NCI-H2171 (cell line): ENCODE data around the gene DSC1.
"Not testable (repeated sequence)": the region's sequence is repeated elsewhere in the genome, so short reads cannot be mapped to it uniquely, and the experiment has no call there.

Source experiments
- DNase-seq: peaks from one replicate; lab custom pipeline; 2025; lab: John Stamatoyannopoulos, UW

Gene DSC1

DNA sequence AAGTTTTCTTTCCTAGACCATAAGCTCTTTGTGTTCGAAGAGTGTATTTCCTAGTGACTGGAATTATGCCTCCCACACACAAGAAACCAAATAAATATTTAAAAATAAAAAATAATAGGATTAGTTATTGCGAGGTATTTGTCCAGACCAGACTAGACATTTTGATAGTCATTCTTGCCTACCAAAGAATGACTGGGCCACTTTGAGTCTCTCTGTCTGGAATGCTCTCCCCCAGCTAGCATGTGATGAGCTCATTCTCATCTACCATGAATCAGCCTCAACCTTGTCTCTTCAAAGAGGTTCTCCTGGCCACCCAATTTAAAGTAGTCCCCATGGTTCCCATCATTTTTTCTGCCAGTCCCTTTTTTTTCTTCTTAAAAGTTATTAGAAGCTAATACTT is 13.9 kb upstream of the DSC1 start:
- no peak for DNase-seq

DNA sequence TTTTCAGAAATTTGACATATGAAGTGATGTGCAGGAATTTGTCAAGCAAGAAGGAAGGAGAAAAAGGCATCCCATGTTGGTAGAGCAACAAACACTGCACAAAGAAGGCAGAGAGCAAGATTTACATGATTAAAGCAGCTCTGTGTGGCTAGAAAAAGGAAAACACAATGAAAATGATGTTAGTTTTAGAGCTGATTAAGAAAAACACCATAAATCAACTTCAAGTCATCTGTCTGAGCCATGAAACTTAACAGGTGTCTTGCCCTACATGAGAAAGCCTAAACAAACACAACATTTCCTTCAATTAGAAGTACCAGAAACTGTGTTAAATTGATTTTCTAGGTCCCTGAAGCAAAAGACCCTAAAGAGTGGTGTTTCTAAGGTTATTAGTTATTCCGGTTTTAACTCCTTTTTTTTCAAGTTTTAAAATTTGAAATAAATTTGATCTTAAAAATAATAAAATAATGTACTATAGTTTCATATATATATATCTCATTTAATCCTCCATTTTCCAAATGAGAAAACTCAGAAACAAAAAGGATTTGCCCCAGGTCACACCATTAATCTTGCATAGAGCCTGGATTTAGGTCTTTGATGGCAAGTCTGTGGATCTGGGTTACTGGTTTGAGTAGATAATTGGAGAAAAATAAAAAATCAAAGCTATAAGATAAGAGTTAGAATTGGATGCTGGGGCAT is 8.6 kb upstream of the DSC1 start:
- DNase-seq, result no peak

DNA sequence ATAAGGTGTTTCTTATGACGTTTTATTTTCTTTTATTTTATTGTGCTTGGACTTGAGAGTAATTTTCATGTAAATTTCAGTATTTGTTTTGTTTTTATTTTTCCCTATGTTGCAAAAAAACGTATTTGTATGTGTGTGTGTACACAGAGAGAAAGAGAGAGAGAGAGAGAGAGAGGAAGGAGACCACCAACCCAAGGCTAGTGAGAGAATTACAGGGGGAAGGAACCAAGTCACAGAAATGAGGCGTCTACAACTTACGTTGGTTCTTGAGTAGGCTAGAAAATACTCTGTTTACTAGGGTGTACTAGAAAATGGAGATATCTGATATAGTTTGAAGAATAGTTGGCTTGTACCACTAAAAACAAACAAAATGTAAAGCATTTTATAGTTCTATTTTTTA is 7.7 kb upstream of the DSC1 start:
- no peak for DNase-seq

DNA sequence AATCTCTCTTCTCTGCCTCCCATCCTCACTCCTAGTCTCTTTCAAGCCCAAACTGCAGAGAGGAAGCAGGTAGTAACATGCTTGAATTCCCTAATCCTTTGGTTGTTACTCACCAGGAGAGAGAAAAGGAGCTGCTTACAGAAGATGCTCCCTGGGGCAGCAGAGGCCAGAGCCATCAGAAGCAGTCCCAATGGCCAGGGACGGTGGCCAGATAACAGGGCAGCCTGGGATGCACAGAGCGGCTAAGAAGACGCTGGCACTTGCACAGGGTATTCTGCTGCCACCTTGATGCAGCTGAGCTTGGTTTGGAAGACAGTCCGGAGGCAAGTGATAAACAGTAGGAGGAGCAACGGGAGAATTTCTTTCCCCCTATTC is 250 bp downstream of the DSC1 start:
- DNase-seq, result no peak

DNA sequence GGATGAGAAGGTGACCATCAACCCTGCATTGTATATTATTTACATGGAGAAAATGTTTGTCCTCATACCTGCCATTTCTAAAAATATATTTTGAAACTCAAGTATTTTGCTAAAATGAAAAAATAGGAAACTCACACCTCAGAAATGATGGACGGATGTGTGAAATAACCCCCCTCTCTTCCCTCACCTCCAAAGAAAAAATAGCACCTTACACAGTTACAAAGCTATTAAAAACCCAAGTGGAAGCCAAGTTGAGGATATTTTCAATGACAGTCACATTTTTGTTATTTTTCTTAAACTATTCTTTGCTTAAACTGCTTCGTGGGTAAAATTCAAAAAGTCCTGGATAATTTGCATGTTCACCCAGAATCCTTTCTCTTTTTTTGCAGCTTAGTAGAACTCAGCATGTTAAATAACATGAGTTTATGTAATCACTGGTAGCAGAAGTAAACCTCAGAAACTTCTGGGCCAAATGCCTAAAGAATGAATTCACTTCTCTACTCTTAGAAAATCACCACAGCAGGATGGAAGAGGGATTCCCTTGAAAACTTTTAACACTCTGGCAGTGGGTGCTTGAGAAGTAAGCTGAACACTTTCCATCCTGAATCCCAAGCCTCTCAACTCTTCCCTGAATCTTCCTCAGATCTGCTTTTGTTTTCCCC is 768 bp downstream of the DSC1 start:
- DNase-seq, result no peak

DNA sequence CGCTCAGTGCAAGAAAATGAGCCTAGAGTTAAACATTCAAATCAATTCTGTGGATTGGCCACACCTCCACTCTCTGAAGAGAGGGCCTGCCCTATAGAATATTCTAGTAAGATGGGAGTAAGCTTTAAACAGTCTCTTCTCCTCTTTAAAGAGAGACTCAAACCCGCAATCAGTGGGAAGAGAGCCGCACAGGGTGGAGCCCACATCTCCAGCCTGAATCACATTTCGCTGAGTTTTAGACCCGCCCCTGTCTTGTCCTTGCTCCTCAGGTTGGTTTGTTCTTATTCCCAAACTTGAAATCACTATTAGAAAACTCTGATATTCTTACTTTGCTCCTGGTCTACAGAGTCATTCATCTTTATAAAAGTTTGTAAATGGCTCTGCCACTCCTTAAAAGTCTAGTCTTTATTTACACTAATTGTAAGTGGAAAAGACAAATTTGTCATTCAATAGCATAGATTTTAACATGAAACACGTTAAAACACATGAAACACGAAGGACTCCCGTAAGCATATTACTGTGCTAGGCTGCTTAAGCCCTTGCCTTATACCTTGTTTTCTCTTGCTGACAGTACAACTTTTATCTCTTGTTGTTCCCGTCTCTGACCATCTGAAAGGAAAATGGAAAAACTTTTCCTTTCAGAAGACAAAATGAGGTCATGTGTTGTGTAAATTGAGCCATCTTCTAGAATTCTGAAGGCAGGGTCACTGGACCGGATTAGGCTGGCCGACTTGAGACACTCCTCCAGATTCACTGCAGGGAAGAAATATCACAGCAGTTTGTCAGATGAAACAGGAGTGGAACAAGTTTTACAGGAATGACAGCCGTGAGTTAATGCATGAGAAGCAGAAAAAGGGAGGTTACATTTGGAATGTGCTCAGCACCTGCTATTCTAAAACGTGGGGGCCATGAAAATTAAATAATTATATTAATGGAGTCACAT is 5.6 kb downstream of the DSC1 start:
- DNase-seq, result no peak

DNA sequence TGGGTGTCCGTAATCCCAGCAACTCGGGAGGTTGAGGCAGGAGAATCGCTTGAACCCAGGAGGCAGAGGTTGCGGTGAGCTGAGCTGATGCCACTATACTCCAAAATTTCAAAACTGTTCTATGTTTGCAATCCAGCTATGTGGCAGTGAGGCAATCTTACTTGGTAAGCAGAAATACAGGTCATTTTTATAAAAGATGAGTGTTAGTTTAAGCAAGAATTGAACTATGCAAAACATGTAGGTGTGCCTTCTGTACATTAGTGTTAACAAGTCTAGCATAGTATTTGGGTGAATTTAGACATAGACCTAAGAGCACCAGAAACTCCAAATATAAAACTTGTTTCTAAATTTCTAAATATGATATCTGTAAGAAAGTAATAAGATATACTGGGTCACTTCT is 7.2 kb downstream of the DSC1 start:
- DNase-seq, result no peak

DNA sequence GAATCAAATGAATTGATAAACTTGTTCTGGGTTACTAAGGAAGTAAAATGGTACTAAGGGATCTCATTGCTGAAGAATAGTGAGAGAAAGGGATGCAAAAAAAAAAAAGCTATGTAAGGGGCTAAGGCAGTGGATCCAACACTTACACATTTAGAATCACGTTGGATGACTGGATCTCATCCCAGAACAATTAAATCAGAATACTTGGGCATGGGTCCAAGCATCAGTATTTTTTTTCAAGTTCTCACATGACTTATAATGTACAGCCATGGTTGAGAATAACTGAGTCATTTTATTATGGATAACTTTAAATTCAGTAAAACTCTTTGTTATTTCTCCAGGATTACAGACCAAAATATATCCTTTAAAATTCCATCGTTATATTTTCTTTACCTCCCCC is 8.5 kb downstream of the DSC1 start:
- no peak for DNase-seq

DNA sequence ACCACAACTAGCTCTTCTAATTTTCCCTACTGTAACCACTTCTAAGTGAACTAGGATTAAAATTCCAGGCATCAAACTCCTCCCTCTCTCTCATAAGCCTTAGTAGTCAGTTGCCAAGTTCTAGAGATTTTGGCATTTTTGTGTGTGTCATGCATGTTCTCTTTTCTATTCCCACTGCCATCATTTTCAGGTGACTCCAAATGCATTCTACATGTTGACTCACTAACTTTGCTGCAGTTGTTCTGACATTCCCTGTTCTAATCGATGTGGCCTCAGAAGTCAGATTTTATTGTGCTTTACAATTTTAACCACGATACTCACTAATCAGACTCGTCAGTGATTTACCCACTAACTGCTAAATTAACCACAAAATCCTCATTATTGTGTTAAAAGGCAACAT is 13.3 kb downstream of the DSC1 start:
- no peak for DNase-seq

DNA sequence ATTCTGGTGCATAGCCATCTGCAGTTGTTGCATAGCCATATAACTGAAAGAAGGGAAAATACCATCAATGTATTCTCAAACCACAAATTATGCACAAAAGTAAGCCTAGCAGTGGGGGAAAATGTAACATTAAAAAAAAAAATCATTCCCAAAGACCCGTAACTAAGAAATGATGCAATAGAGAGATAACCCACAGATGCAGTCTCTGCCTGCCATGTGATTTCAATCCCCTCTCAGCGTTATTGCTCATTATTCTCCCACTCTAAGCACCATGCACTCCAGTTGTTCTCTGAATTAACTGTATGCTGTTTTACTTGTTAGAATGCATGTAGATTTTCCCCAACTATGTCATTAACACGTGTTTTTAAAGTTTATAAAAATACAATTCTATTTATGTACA is 14.1 kb downstream of the DSC1 start:
- no peak for DNase-seq

DNA sequence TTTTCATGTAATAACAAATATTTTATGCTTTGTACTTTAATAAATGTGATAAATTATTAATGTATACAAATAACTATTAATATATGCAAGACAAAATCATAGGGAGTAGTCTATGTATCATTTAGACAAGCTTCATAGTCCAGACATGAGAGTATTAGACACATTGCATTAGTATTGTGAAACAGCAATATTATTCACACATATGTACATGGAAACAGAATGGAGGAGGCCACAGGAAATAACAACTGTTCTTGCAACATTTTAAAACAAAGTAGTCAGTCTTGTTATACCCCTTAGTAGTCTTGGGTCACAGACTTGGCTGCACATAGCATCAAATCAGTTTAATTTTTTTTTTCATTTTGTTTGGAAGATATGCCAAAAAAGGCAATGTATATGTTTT is 15.8 kb downstream of the DSC1 start:
- no peak for DNase-seq

DNA sequence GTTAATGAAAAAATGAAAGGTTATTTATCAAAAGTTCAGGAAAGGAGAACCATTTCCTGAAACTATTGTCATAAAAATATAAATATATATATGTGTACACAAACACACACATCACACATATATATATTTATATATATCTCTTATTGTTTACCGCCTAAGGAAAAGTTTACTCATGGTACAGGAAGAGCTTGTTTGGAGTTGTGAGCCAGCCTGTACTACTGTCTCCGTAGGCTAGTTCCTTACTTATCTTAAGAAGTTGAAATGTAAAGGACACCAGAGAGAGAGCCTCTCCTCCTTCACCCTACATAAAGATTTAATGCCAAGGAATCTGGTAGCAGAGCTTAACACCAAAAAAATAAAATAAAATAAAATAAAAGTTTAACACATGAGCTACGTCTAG is 19.6 kb downstream of the DSC1 start:
- DNase-seq, result no peak

DNA sequence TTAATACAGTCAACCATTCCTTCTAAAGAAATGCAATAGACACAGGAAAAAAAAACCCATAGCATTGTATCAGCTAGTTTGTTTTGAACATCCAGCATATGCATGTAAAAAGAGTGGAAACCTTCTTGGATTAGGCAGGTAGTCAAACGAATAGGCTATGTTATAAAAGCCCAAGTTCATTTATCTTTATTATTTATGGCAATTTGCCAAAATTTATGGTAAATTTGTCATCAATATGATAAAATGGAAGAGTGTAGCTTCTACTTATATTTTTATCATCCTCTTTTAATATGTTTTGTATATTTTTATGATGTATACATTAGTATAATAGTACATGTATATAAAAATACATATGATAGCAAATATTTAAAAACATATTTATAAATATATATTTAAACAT is 23.9 kb downstream of the DSC1 start:
- DNase-seq, result no peak

DNA sequence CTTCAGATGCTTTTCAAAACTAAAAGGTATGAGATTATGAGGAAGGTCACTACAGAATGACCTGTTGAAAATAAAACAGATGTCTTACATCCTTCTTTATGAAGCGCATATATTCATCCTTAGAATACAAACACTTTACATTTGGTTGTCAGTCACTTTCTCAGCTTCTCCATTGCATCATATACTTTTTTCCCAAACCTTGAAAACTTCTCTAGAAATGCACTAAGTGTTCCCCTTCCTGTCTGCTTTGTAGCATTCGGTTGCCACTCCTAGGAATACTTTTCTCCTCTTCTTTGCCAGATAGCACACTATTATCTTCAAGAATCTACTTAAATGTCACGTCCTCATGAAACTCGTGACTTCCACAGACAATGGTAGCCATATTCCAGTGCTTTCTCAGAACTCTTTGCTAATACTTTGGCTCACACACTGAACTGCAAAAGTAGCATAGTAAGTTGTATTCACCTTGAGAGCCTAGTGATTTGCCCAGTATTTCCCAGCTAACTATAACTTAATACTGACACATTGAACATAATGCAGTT is 27.6 kb downstream of the DSC1 start:
- DNase-seq, result no peak

DNA sequence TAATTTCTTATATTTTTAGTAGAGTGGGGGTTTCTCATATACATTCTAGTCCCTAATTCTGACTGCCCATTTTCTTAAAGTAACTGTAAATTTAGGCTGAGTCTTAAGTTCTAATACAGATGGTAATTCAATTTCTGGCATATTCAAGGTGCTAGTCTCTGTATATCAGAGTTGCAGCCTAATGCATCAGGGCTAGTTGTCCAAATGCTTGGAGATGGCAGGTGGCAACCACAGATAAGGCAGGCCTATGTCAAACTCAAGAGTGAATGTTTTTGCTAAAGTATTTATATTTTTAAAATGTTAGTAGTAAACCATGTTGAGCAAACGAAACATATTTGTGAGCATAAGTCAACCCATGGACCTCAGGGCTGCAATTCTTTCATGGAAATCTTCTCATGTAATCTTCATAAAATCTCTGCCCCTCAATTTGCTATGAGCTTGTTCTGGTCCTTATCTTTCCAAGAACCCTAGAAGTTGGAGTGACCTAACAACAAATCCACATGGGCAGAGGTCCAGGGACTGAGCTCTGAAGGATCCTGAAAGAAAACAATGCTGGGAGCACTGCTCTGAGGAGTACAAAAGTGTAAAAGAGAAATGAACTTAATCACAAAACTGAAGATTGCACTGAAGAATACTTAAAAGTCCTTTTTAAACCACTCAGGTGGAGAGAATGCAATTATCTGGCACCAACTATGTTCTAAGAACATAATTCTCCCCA is 33.1 kb downstream of the DSC1 start:
- DNase-seq, result no peak

DNA sequence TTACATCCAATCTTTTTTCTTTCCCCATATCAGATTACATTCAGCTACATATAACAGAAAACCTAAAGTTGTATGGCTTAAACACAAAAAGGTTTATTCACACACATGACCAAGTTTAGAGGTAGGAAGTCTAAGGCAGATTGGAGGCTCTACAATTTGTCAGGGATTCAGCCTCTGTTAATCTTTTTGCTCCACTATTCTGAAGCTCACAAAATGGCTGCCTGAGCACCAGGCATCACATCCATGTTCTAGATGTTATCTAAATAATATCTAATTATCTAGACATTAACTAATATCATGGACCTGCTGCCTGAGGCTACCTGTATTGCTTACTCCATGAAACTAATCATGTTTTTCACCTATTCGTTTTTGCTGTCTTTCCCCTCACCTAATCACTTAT is 36.8 kb downstream of the DSC1 start:
- DNase-seq, result no peak

DNA sequence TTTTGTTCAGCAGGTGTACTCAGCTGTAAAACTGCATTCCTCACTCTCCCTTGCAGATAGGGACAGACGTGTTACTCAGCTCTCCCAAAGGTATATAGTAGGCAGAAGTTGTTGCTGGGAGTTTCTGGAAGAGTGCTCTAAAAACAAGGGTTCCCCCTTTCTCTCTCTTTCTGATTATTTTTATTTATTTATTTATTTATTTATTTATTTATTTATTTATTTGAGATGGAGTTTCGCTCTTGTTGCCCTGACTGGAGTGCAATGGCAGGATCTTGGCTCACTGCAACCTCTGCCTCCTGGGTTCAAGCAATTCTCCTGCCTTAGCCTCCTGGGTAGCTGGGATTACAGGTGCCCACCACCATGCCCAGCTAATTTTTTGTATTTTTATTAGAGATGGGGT is 39.5 kb downstream of the DSC1 start:
- not testable (repeated sequence) for DNase-seq

DNA sequence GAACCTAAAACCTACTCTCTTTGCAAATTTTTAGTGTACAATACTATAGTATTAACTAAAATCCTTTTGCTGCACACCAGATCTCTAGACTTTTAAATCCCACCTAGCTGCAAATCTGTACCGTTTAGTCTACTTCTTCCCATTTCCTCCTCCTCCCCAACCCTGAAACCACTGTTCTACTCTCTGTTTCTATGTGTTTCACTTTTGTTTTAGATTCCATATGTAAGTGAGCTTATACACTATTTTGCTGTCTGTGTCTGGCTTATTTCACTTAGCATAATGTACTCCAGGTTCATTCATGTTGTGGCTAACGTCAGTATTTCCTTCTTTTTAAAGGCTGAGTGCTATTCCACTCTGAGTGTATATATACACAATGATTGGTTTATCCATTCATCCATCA is 42.1 kb downstream of the DSC1 start:
- no peak for DNase-seq

DNA sequence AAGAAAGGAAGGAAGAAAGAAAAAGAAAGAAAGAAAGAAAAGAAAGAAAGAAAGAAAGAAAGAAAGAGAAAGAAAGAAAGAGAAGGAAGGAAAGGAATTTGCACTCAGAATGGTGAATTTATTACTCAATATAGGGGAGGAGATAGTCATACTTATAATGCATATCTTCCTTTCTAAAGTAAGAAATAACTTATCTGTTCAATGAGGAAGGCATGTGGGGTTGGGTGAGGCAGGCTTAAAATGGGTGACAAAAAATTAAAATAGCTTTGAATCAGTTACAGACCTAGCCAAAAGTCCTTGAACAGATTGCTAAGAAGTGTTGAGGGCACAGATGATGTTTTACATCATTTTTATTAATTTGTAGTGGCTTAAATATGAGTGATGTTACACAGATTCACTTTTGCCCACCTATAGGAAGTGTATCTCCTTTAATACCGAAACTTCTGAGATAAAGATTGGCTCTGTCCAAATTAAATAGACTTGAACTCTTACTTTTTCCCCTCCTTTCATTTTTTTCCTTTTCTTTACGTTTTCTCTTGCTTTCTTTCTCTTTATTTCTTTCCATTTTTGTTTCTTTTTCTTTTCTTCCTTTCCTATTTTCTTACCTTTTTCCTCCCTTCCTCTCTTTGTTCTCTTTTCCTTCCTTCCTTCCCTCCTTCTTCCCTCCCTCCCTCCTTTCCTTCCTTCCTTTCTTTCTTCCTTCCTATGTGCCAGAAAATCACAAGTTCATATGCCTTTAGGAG is 45.6 kb downstream of the DSC1 start:
- DNase-seq, result no peak

DNA sequence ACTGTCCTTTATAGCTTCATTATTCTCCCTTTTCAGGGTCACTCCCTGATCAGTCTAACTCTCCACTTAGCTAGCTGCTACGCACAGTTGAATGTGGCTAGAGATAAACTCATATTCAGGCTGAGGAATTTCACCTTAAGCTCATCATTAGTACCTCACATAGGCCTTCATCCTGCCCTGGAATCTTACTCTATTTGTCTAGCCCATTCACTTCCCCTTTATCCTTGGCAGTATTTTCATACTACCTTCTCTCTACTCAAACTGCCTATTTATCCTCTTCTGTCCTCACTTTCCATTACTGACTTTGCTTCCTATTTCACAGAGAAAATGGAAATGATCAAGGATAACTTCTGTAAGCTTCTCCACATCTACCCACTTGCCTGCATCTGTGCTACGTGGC is 49.9 kb downstream of the DSC1 start:
- no peak for DNase-seq

DNA sequence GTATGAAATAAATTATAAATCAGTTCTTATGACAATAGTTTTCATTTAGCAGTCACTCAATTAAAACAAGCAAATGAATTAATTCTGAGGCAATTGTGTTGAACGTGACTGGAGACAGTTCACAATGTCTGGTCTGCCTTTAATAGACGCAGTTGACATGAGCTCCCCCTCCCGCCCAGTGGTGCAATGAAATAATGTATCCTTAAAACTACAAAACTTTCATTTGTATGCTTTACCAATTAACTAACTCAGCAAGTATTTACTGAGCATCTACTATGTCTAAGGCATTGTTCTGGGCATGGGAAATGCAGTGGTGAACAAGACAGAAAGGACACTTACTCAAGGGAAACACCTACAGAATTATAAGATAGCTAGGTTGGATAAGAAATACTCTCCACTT is 56.9 kb downstream of the DSC1 start:
- DNase-seq, result no peak
